ENCODE results near the gene DNAAF2.
A peak's percentile ranks its signal among the peaks of the same experiment; 100 is the strongest.

The DNAAF2 gene

GRCh38 chr14:49633640-49634546, 1.2 kb downstream of the DNAAF2 start (continued):
- TF ChIP-seq ZNF560 (tag by site-specific recombination; IDR thresholded peaks at IDR 0.05; ENCODE audit: borderline replicate concordance) (no peak), BCL11B (tag by site-specific recombination; IDR thresholded peaks at IDR 0.05; ENCODE audit: low read depth) (0 out of 2 replicates have a peak, but pooled peaks have one; percentile 37), MEIS1 (CRISPR knock-in tag; IDR thresholded peaks at IDR 0.05; ENCODE audit: borderline replicate concordance) (no peak), ZNF626 (tag by site-specific recombination; IDR thresholded peaks at IDR 0.05) (no peak), ZNF362 (tag by site-specific recombination; IDR thresholded peaks at IDR 0.05) (no peak), ZSCAN16 (tag by site-specific recombination; IDR thresholded peaks at IDR 0.05) (0 out of 2 replicates have a peak, but pooled peaks have one; percentile 12), ZNF37A (tag by site-specific recombination; IDR thresholded peaks at IDR 0.05) (no peak), AEBP2 (tag by site-specific recombination; IDR thresholded peaks at IDR 0.05; ENCODE audit: borderline replicate concordance) (no peak), ZSCAN18 (tag by site-specific recombination; IDR thresholded peaks at IDR 0.05) (no peak), ZNF157 (tag by site-specific recombination; IDR thresholded peaks at IDR 0.05) (no peak), ZNF654 (tag by site-specific recombination; IDR thresholded peaks at IDR 0.05; ENCODE audit: low read depth) (peak; percentile 86), ZNF776 (tag by site-specific recombination; IDR thresholded peaks at IDR 0.05; ENCODE audit: borderline replicate concordance) (no peak), ZNF266 (tag by site-specific recombination; IDR thresholded peaks at IDR 0.05; ENCODE audit: low read depth) (no peak), ZBTB17 (tag by site-specific recombination; IDR thresholded peaks at IDR 0.05) (peak; percentile 82), SETDB1 (IDR thresholded peaks at IDR 0.05; ENCODE audit: insufficient read length, low read length) (no peak), ZNF423 (tag by site-specific recombination; IDR thresholded peaks at IDR 0.05) (no peak), SP7 (tag by site-specific recombination; IDR thresholded peaks at IDR 0.05) (peak; percentile 74), PATZ1 (tag by site-specific recombination; IDR thresholded peaks at IDR 0.05) (peak; percentile 98), ZNF549 (tag by site-specific recombination; IDR thresholded peaks at IDR 0.05) (no peak), ZBTB21 (tag by site-specific recombination; IDR thresholded peaks at IDR 0.05) (no peak), ZNF155 (tag by site-specific recombination; IDR thresholded peaks at IDR 0.05) (no peak), ZNF426 (tag by site-specific recombination; IDR thresholded peaks at IDR 0.05) (no peak), ZNF670 (tag by site-specific recombination; IDR thresholded peaks at IDR 0.05; ENCODE audit: low read depth) (no peak)
- TF ChIP-seq, protein P1, sequence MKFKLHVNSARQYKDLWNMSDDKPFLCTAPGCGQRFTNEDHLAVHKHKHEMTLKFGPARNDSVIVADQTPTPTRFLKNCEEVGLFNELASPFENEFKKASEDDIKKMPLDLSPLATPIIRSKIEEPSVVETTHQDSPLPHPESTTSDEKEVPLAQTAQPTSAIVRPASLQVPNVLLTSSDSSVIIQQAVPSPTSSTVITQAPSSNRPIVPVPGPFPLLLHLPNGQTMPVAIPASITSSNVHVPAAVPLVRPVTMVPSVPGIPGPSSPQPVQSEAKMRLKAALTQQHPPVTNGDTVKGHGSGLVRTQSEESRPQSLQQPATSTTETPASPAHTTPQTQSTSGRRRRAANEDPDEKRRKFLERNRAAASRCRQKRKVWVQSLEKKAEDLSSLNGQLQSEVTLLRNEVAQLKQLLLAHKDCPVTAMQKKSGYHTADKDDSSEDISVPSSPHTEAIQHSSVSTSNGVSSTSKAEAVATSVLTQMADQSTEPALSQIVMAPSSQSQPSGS (tag by site-specific recombination; IDR thresholded peaks at IDR 0.05; ENCODE audit: low read depth): no peak
- TF ChIP-seq, protein P2, sequence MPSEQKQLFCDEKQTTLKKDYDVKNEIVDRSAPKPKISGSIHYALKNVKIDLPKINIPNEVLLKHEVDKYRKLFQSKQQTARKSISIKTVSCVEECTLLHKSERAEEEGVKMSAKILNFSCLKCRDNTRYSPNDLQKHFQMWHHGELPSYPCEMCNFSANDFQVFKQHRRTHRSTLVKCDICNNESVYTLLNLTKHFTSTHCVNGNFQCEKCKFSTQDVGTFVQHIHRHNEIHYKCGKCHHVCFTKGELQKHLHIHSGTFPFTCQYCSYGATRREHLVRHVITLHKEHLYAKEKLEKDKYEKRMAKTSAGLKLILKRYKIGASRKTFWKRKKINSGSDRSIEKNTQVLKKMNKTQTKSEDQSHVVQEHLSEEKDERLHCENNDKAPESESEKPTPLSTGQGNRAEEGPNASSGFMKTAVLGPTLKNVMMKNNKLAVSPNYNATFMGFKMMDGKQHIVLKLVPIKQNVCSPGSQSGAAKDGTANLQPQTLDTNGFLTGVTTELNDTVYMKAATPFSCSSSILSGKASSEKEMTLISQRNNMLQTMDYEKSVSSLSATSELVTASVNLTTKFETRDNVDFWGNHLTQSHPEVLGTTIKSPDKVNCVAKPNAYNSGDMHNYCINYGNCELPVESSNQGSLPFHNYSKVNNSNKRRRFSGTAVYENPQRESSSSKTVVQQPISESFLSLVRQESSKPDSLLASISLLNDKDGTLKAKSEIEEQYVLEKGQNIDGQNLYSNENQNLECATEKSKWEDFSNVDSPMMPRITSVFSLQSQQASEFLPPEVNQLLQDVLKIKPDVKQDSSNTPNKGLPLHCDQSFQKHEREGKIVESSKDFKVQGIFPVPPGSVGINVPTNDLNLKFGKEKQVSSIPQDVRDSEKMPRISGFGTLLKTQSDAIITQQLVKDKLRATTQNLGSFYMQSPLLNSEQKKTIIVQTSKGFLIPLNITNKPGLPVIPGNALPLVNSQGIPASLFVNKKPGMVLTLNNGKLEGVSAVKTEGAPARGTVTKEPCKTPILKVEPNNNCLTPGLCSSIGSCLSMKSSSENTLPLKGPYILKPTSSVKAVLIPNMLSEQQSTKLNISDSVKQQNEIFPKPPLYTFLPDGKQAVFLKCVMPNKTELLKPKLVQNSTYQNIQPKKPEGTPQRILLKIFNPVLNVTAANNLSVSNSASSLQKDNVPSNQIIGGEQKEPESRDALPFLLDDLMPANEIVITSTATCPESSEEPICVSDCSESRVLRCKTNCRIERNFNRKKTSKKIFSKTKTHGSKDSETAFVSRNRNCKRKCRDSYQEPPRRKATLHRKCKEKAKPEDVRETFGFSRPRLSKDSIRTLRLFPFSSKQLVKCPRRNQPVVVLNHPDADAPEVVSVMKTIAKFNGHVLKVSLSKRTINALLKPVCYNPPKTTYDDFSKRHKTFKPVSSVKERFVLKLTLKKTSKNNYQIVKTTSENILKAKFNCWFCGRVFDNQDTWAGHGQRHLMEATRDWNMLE (tag by site-specific recombination; conservative IDR thresholded peaks at IDR 0.05; ENCODE audit: low read depth): 0 out of 2 replicates have a peak, but pooled peaks have one; percentile 36
- TF ChIP-seq, protein P3, sequence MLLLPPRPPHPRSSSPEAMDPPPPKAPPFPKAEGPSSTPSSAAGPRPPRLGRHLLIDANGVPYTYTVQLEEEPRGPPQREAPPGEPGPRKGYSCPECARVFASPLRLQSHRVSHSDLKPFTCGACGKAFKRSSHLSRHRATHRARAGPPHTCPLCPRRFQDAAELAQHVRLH (tag by site-specific recombination; IDR thresholded peaks at IDR 0.05): peak; percentile 75
